H1 (cell line): Measurements from ENCODE around the gene FAM186B. TPM values are rescaled to one million over a fixed set of nuclear protein-coding genes. Genes with fewer than 3 reads are reported as not detected.

Source experiments
- CTCF ChIA-PET: fragments of 300-600 bp; sonication (Branson Sonifier 250); formaldehyde crosslinking; loops from one replicate; lab custom pipeline; 2021; ENCODE audit not compliant: partially characterized antibody; lab: Charles Lee
- POLR2A ChIA-PET: fragments of 300-600 bp; sonication (Branson Sonifier 250); formaldehyde crosslinking; loops from one replicate; lab custom pipeline; 2021; ENCODE audit warnings: inconsistent platforms; ENCODE audit not compliant: partially characterized antibody; lab: Charles Lee
- DNase-seq, 2 experiments: peaks; one replicate each; pipeline versions ENCODE4 v3.0.0 to v3.0.0-alpha.2; 2010 to 2022; ENCODE audit warnings: low spot score in 2 of 2, low read depth in 1 of 2, mixed read lengths in 1 of 2
- FAIRE-seq: peaks from 2 replicates; lab custom pipeline; 2011; peaks lifted over from hg19 to GRCh38; lab: Jason Lieb, UNC
- H2AFZ ChIP-seq: 2 replicates; pipeline ENCODE4 v1.8.1; 2012; ENCODE audit warnings: low read length, inconsistent platforms
- H2AK5ac ChIP-seq: 2 replicates; pipeline ENCODE4 v1.6.1; 2013; ENCODE audit warnings: low read depth, low read length
- H2BK120ac ChIP-seq: replicated peaks from 2 replicates; pipeline ENCODE3; 2013; ENCODE audit warnings: low read depth, low read length, inconsistent platforms
- H2BK12ac ChIP-seq: 2 replicates; pipeline ENCODE4 v1.6.1; 2013; ENCODE audit warnings: low read depth, low read length
- H2BK15ac ChIP-seq: 2 replicates; pipeline ENCODE4 v1.6.1; 2013; ENCODE audit warnings: low read length
- H2BK20ac ChIP-seq: 2 replicates; pipeline ENCODE4 v1.6.1; 2013; ENCODE audit warnings: low read length
- H2BK5ac ChIP-seq: 2 replicates; pipeline ENCODE4 v1.6.1; 2013; ENCODE audit warnings: low read depth, low read length
- H3K14ac ChIP-seq: 2 replicates; pipeline ENCODE4 v1.6.1; 2013; ENCODE audit warnings: inconsistent platforms; ENCODE audit not compliant: insufficient read length
- H3K18ac ChIP-seq: 2 replicates; pipeline ENCODE4 v1.6.1; 2013; ENCODE audit warnings: low read length; ENCODE audit errors: extremely low read depth
- H3K23ac ChIP-seq: 2 replicates; pipeline ENCODE4 v1.6.1; 2013; ENCODE audit warnings: inconsistent platforms; ENCODE audit not compliant: insufficient read length
- H3K23me2 ChIP-seq: 2 replicates; pipeline ENCODE4 v1.6.1; 2013; ENCODE audit warnings: low read depth, low read length
- H3K27ac ChIP-seq: 2 replicates; pipeline ENCODE4 v1.6.1; 2011; ENCODE audit warnings: low read depth, low read length, inconsistent platforms
- H3K27me3 ChIP-seq, 4 experiments: replicated peaks in 1 of 4; 1 replicate in 1 of 4; 2 replicates in 3 of 4; pipeline versions ENCODE4 v1.6.1 to v1.8.1; 2011 to 2013; ENCODE audit warnings: low read length in 3 of 4, mild to moderate bottlenecking in 3 of 4, inconsistent platforms in 2 of 4, mixed read lengths in 2 of 4, moderate library complexity in 1 of 4; ENCODE audit not compliant: control insufficient read depth in 3 of 4, insufficient read depth in 3 of 4; ENCODE audit errors: extremely low read depth in 1 of 4
- H3K36me3 ChIP-seq, 4 experiments: 2 replicates each; pipeline versions ENCODE4 v1.6.1 to v1.8.1; 2011 to 2013; ENCODE audit warnings: mild to moderate bottlenecking in 4 of 4, low read length in 3 of 4, moderate library complexity in 2 of 4, control low read depth in 1 of 4, inconsistent platforms in 1 of 4; ENCODE audit not compliant: insufficient read depth in 4 of 4, control insufficient read depth in 2 of 4
- H3K4ac ChIP-seq: replicated peaks from 2 replicates; pipeline ENCODE3; 2013; ENCODE audit warnings: low read length, low read depth, mixed read lengths, inconsistent platforms; ENCODE audit not compliant: insufficient read length
- H3K4me1 ChIP-seq, 4 experiments: replicated peaks in 1 of 4; 1 replicate in 1 of 4; 2 replicates in 3 of 4; pipeline versions ENCODE4 v1.6.1 to v1.8.1; 2011 to 2013; ENCODE audit warnings: low read length in 3 of 4, inconsistent platforms in 2 of 4, mixed read lengths in 1 of 4; ENCODE audit not compliant: insufficient read depth in 4 of 4, control insufficient read depth in 3 of 4
- H3K4me2 ChIP-seq, 2 experiments: 2 replicates each; pipeline versions ENCODE4 v1.6.1 to v1.8.1; 2011 to 2013; ENCODE audit warnings: low read depth in 2 of 2, low read length in 2 of 2, control low read depth in 1 of 2, inconsistent platforms in 1 of 2, mild to moderate bottlenecking in 1 of 2; ENCODE audit not compliant: insufficient read depth in 1 of 2
- H3K4me3 ChIP-seq, 4 experiments: fragments of 200-600, 300-600 bp in 1 of 4; sonication (generic), shearing (Covaris generic), sonication (Bioruptor Twin) in 1 of 4; 2 replicates each; pipeline versions ENCODE4 v1.5.1 to v1.8.1; 2011 to 2016; ENCODE audit warnings: low read length in 4 of 4, low read depth in 3 of 4, control low read depth in 2 of 4, inconsistent platforms in 2 of 4, mild to moderate bottlenecking in 2 of 4, mixed read lengths in 1 of 4, moderate library complexity in 1 of 4; ENCODE audit not compliant: insufficient read depth in 2 of 4; ENCODE audit errors: extremely low read depth in 1 of 4
- H3K56ac ChIP-seq: replicated peaks from 2 replicates; pipeline ENCODE3; 2013; ENCODE audit warnings: low read depth, mild to moderate bottlenecking, mixed read lengths, low read length, inconsistent platforms; ENCODE audit not compliant: insufficient read length
- H3K79me1 ChIP-seq: 2 replicates; pipeline ENCODE4 v1.6.1; 2013; ENCODE audit warnings: low read depth, low read length, control low read depth
- H3K79me2 ChIP-seq, 2 experiments: 2 replicates each; pipeline versions ENCODE4 v1.6.1 to v1.8.1; 2012 to 2013; ENCODE audit warnings: low read length in 2 of 2, mild to moderate bottlenecking in 2 of 2, inconsistent platforms in 1 of 2; ENCODE audit not compliant: insufficient read depth in 2 of 2, control insufficient read depth in 1 of 2
- H3K9ac ChIP-seq, 4 experiments: replicated peaks in 1 of 4; 1 replicate in 1 of 4; 2 replicates in 3 of 4; pipeline versions ENCODE4 v1.6.1 to v1.8.1; 2011 to 2013; ENCODE audit warnings: low read depth in 3 of 4, low read length in 3 of 4, control low read depth in 2 of 4, mild to moderate bottlenecking in 2 of 4, moderate library complexity in 2 of 4, inconsistent platforms in 1 of 4; ENCODE audit errors: extremely low read depth in 1 of 4
- H3K9me3 ChIP-seq, 2 experiments: 2 replicates each; pipeline versions ENCODE4 v1.6.1 to v1.8.1; 2012 to 2013; ENCODE audit warnings: mild to moderate bottlenecking in 2 of 2, moderate library complexity in 2 of 2, control low read depth in 1 of 2, inconsistent platforms in 1 of 2, low read depth in 1 of 2, low read length in 1 of 2, mixed read lengths in 1 of 2; ENCODE audit not compliant: insufficient read depth in 2 of 2
- H4K20me1 ChIP-seq, 2 experiments: replicated peaks in 1 of 2; 2 replicates each; pipeline versions ENCODE3 to v1.8.1; 2011 to 2013; ENCODE audit warnings: inconsistent platforms in 2 of 2, low read length in 2 of 2, mild to moderate bottlenecking in 1 of 2; ENCODE audit not compliant: insufficient read depth in 2 of 2, control insufficient read depth in 1 of 2
- H4K5ac ChIP-seq: 2 replicates; pipeline ENCODE4 v1.6.1; 2013; ENCODE audit warnings: low read length, low read depth, mixed read lengths, inconsistent platforms; ENCODE audit not compliant: insufficient read length
- H4K8ac ChIP-seq: 2 replicates; pipeline ENCODE4 v1.8.0; 2013; ENCODE audit warnings: mild to moderate bottlenecking, moderate library complexity, low read length, inconsistent platforms; ENCODE audit not compliant: insufficient read depth; ENCODE audit errors: extremely low read depth
- H4K91ac ChIP-seq: replicated peaks from 2 replicates; pipeline ENCODE3; 2013; ENCODE audit warnings: low read length, mixed read lengths, inconsistent platforms; ENCODE audit not compliant: insufficient read length
- TAF1 ChIP-seq: IDR thresholded peaks from 2 replicates; pipeline ENCODE4 v1.6.1; 2011; ENCODE audit warnings: mild to moderate bottlenecking, low read depth, low read length
- WGBS, 2 experiments: shearing (Covaris generic) in 1 of 2; methylation state at CpG; one replicate each; pipeline versions ENCODE4 v1.1.6 to v1.1.7; 2013 to 2015; ENCODE audit warnings: low lambda C conversion rate in 2 of 2, mixed read lengths in 2 of 2, inconsistent platforms in 1 of 2, low coverage in 1 of 2, missing lambda C conversion rate in 1 of 2; ENCODE audit not compliant: insufficient replicate concordance in 2 of 2, insufficient coverage in 1 of 2, insufficient read length in 1 of 2; ENCODE audit errors: extremely low coverage in 1 of 2, missing lambda C conversion rate in 1 of 2; 5-methylcytosine and 5-hydroxymethylcytosine counted together
- polyA plus RNA-seq, 7 experiments: library from polyadenylated mRNA; depleted of rRNA in 3 of 7; stranded (reverse) in 5 of 7; unstranded in 2 of 7; fragments of >200 nt in 5 of 7; fragments of 200-250 nt in 2 of 7; gene quantifications; 1 replicate in 5 of 7; 2 replicates in 1 of 7; 4 replicates in 1 of 7; pipeline versions ENCODE4 v1.2.1 to v1.2.3, GENCODE V29; 2011 to 2013; ENCODE audit warnings: missing spikeins in 2 of 7, mixed read lengths in 2 of 7
- total RNA-seq: library from RNA; stranded (reverse); fragmentation: NEBNext Ultra II Directional; extraction: Animal tissue kit (Norgen Biotek cat#: 25700); gene quantifications from 2 replicates; pipeline ENCODE4 v1.2.1, GENCODE V29; 2021
- TF ChIP-seq, protein P1 (sequence below), 3 experiments: IDR thresholded peaks; 1 replicate in 2 of 3; 2 replicates in 1 of 3; pipeline versions ENCODE4 v1.5.1 to v1.6.1; 2011; ENCODE audit warnings: low read length in 3 of 3, mild to moderate bottlenecking in 3 of 3, inconsistent platforms in 2 of 3, low read depth in 1 of 3, moderate library complexity in 1 of 3; ENCODE audit not compliant: insufficient read depth in 1 of 3; ENCODE audit errors: control extremely low read depth in 1 of 3
- TF ChIP-seq, protein P2 (sequence below): IDR thresholded peaks from 2 replicates; pipeline ENCODE4 v1.6.1; 2012; ENCODE audit warnings: inconsistent platforms

Gene FAM186B
- total and polyA plus RNA-seq, 2 of the 8 experiments (the other 6 are each of a cell fraction or from before 2014, with no cell fraction given) = 0.12 to 0.73 TPM

DNA sequence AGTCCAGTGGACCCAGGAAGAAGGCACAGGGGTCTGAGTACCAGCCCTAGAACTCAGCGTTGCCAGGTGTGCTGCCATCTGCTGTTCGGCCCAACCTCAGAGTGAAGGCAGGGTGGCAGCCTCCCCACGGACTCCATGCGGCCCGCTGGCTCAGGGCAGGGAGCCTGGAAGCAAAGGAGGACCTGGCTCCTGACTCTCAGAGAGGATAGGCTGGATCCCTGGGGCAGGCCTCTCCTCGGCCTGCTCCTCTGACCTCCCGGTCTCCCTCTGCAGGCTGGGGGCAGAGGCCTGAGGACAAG is 47.6 kb downstream of the FAM186B start:
- Histone ChIP-seq H3K79me1 (no peaks in the 10 kb centered on the region), H3K23ac (no peak overlapping the region), H2BK15ac (no peak overlapping the region), H3K27me3 (no peaks in the 10 kb centered on the region; a peak in 1 of 7 replicates), H3K4ac (no peak overlapping the region), H4K20me1 (peaks cover 0 to 6% of the 10 kb centered on the region in 2 experiments), H3K4me3 (no peak overlapping the region), H4K91ac (no peak overlapping the region), H2BK5ac (no peak overlapping the region), H2AK5ac (no peak overlapping the region), H3K36me3 (peaks cover 19 to 48% (median 35%) of the 10 kb centered on the region in 4 experiments; a peak in 7 of 8 replicates), H3K4me2 (no peak overlapping the region), H3K27ac (no peak overlapping the region), H3K9me3 (no peaks in the 10 kb centered on the region), H4K5ac (no peak overlapping the region), H2BK120ac (no peak overlapping the region), H2BK20ac (no peak overlapping the region), H3K56ac (no peak overlapping the region), H3K4me1 (no peaks in the 10 kb centered on the region; a peak in 1 of 7 replicates), H4K8ac (no peak overlapping the region), H2AFZ (no peak overlapping the region), H3K18ac (no peak overlapping the region), H3K23me2 (no peaks in the 10 kb centered on the region), H3K14ac (no peak overlapping the region), H2BK12ac (no peak overlapping the region), H3K9ac (no peak overlapping the region), H3K79me2 (no peaks in the 10 kb centered on the region)
- POLR2A ChIA-PET = interaction anchor here (1.6 to 3.1 kb wide), 3 partner anchors 9 to 31 kb away, joined by 3 to 12 read pairs (median 11); partner anchors contain the start of gene MCRS1
- no peak for FAIRE-seq
- CTCF ChIA-PET = interaction anchor here (0.6 to 14.0 kb wide), 10 partner anchors 6 to 246 kb away, joined by 3 to 140 read pairs (median 4); partner anchors contain the start of gene MCRS1
- 79% methylated on average over 7 of the region's 7 CpGs; no CpG with 5 or more reads in 1 of the 2 experiments for WGBS, 2 experiments
- TF ChIP-seq, protein P1, sequence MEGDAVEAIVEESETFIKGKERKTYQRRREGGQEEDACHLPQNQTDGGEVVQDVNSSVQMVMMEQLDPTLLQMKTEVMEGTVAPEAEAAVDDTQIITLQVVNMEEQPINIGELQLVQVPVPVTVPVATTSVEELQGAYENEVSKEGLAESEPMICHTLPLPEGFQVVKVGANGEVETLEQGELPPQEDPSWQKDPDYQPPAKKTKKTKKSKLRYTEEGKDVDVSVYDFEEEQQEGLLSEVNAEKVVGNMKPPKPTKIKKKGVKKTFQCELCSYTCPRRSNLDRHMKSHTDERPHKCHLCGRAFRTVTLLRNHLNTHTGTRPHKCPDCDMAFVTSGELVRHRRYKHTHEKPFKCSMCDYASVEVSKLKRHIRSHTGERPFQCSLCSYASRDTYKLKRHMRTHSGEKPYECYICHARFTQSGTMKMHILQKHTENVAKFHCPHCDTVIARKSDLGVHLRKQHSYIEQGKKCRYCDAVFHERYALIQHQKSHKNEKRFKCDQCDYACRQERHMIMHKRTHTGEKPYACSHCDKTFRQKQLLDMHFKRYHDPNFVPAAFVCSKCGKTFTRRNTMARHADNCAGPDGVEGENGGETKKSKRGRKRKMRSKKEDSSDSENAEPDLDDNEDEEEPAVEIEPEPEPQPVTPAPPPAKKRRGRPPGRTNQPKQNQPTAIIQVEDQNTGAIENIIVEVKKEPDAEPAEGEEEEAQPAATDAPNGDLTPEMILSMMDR (IDR thresholded peaks at IDR 0.05; ENCODE audit: control extremely low read depth in 1 of 3, insufficient read depth in 1 of 3, low read depth in 1 of 3, low read length in 3 of 3) = peak in 2 of 3 experiments; percentile 6 to 11; a peak in 1 of 4 replicates
- no peak for TF ChIP-seq TAF1
- TF ChIP-seq, protein P2, sequence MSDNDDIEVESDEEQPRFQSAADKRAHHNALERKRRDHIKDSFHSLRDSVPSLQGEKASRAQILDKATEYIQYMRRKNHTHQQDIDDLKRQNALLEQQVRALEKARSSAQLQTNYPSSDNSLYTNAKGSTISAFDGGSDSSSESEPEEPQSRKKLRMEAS = no peak
- DNase-seq = no peak
